ENCODE results near the gene ANO8. TPM values are rescaled to one million over a fixed set of nuclear protein-coding genes. Genes with fewer than 3 reads are reported as not detected.

The ANO8 gene
- total and polyA plus RNA-seq, 2 of the 13 experiments (the other 11 are each of a cell fraction or from before 2014, with no cell fraction given) = 1.8 to 3.5 TPM

DNA sequence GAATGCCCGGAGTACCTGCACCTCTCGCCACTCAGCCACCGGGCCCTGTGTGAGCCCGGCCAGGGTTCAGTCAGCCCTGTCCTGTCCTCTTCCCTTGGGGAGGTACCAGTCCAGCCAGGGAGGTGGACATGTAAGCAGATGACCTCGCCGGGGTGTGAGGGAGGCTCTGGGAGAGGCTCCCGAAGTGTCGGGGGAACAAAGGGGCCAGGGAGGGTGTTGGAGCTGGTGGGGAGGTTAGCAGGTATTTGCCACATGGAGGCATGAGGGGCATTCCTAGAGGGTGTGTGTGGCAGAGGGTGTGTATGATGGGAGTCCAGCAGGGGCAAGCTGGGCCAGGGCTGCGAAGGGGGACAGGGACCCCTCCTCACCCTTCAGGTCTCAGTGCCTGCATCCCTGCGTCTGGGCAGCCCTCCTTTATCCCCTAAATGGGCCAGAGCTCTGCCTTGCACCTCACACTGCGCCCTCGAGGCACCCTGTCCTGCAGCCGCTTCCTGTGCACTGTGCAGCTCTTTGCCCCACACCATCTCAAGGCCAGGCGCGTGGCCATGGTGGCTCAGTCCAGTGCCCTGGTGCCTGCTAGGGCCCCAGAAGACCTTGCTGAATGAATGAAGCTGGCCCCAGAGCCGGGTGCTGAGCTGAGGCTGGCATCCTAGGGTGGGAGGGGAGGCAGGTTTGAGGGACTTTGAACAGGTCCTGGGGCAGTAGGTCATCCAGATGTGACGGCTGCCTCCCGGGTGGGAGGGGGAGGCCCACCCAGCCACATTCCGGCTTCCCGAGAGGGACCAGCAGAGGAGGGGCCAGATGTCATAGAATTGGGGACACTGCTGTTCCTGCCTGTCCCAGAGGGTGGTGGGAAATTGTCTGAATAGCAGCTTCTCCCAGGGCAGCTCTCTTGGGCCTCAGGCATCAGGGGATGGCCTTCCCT is 22.2 kb downstream of the ANO8 start (continued):
- TF ChIP-seq, protein P1, sequence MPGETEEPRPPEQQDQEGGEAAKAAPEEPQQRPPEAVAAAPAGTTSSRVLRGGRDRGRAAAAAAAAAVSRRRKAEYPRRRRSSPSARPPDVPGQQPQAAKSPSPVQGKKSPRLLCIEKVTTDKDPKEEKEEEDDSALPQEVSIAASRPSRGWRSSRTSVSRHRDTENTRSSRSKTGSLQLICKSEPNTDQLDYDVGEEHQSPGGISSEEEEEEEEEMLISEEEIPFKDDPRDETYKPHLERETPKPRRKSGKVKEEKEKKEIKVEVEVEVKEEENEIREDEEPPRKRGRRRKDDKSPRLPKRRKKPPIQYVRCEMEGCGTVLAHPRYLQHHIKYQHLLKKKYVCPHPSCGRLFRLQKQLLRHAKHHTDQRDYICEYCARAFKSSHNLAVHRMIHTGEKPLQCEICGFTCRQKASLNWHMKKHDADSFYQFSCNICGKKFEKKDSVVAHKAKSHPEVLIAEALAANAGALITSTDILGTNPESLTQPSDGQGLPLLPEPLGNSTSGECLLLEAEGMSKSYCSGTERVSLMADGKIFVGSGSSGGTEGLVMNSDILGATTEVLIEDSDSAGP (CRISPR knock-in tag; IDR thresholded peaks at IDR 0.05; ENCODE audit: borderline replicate concordance) = 0 out of 2 replicates have a peak, but pooled peaks have one; percentile 34
- 0 out of 2 replicates have a peak, but pooled peaks have one; percentile 24 for TF ChIP-seq HNRNPL (IDR thresholded peaks at IDR 0.05; ENCODE audit: low read depth, low read length)

DNA sequence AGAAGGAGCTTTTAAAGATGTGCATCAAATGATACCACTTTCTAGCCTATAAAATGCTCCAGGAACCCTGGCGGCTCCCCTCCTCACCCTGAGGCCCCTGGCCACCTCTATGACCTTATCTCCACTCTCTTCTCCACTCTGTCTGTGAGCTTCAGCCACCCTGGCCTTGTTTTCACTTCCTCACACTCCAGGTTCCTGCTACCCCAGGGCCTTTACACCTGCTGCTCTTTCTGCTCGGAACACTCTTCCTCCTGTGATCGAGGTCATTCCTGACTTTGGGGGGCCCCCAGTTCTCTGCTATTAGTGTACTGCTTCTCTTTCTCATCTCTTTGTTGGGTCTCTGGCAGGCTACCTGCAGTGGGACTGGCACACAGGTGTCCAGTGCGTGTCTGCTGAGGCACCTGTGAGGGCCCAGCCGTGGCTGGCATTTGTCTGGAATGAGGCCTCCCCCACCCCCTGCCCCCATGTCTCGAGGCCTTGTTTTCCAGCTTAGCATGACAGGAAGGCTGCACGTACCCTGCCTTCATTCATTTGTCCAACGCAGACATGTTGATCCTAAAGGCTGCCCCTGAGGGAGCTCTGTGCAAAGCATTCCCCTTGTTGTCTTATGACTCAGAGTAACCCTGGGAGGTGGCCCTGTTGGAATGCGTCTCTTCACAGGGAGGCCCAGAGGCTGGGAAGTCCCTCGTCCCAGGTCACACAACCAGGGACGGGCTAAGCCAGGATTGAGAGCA is 23.0 kb downstream of the ANO8 start:
- Histone ChIP-seq H3K36me3 (replicated peaks in 1 of 2; ENCODE audit: control insufficient read depth in 1 of 2, insufficient read depth in 2 of 2, low read length in 2 of 2) (peaks cover 12 to 20% of the 10 kb centered on the region in 2 experiments; a peak in 4 of 5 replicates), H3K9ac (ENCODE audit: insufficient read depth, low read depth, low read length) (peak overlapping the region; percentile 46), H3K79me2 (ENCODE audit: insufficient read depth, low read length) (peaks cover 27% of the 10 kb centered on the region), H3K27me3 (ENCODE audit: control insufficient read depth in 1 of 2, insufficient read depth in 2 of 2, low read length in 2 of 2) (no peaks in the 10 kb centered on the region; a peak in 1 of 5 replicates), H4K20me1 (ENCODE audit: insufficient read depth, low read length) (peaks cover 7% of the 10 kb centered on the region), H3K4me2 (ENCODE audit: low read depth, low read length) (peak overlapping the region; percentile 65), H3K4me1 (ENCODE audit: insufficient read depth, low read length) (peaks cover 36% of the 10 kb centered on the region), H3K27ac (ENCODE audit: extremely low read length, insufficient read depth, low read length) (peak overlapping the region; percentile 55), H3K9me3 (ENCODE audit: low read length) (no peaks in the 10 kb centered on the region), H2AFZ (ENCODE audit: low read length) (no peak overlapping the region), H3K4me3 (replicated peaks in 1 of 3; ENCODE audit: insufficient read depth in 1 of 3, low read depth in 2 of 3, low read length in 3 of 3) (peak overlapping the region in 1 of 3 experiments; percentile 49; a peak in 3 of 6 replicates)
- in situ Hi-C loops (cut with HindIII; ENCODE audit: extremely low pct_ligation_motif_present, low pct_unique_long_range_greater_than_20kb) (no loop called here), intact Hi-C loops (cut with micrococcal nuclease; ENCODE audit: unreplicated experiment) (no loop called here)
- POLR2A ChIA-PET = interaction anchor here (1.0 to 1.6 kb wide), 4 partner anchors 11 to 108 kb away, joined by 3 to 4 read pairs (median 4); partner anchors contain the start of gene USE1
- ATAC-seq = peak; percentile 44
- peak; percentile 21 for FAIRE-seq
- CTCF ChIA-PET (ENCODE audit: low intra/inter-chr PET ratio, low total read pairs) = no interaction called here
- WGBS (ENCODE audit: low lambda C conversion rate) = 60% methylated on average over 8 of the region's 11 CpGs
- BruUV-seq (replicated peaks) = no TSS peak
- DNase-seq (ENCODE audit: low spot score) = peak; percentile 76
- TF ChIP-seq TEAD3 (CRISPR knock-in tag; optimal IDR thresholded peaks at IDR 0.05; ENCODE audit: borderline replicate concordance) (peak; percentile 84), REST (IDR thresholded peaks at IDR 0.05; ENCODE audit: borderline replicate concordance in 1 of 2, low read depth in 1 of 2, low read length in 2 of 2) (no peak), ZBTB38 (CRISPR knock-in tag; IDR thresholded peaks at IDR 0.05) (0 out of 2 replicates have a peak, but pooled peaks have one; percentile 6), ZNF792 (CRISPR knock-in tag; IDR thresholded peaks at IDR 0.05) (no peak), ZNF768 (CRISPR knock-in tag; IDR thresholded peaks at IDR 0.05) (no peak), DRAP1 (CRISPR knock-in tag; IDR thresholded peaks at IDR 0.05) (0 out of 2 replicates have a peak, but pooled peaks have one; percentile 19), SAP130 (CRISPR knock-in tag; IDR thresholded peaks at IDR 0.05; ENCODE audit: low read depth) (peak; percentile 43; the same call in 1 of the 2 replicates)
- TF ChIP-seq, protein P1 (CRISPR knock-in tag; IDR thresholded peaks at IDR 0.05; ENCODE audit: borderline replicate concordance) = no peak
